UCSD-AML1 (cell line): ENCODE data around the gene NREP.

Source experiments
- DNase-seq: peaks from one replicate; lab custom pipeline; 2025; ENCODE audit not compliant: unreplicated experiment; lab: John Stamatoyannopoulos, UW

NREP gene

GRCh38 chr5:111765613-111766571 is 8.9 kb upstream of the NREP start:
- no peak for DNase-seq

- no peak for DNase-seq
Measured at GRCh38 chr5:111764019-111764418, 7.0 kb upstream of the NREP start.

GRCh38 chr5:111762895-111763294 is 5.9 kb upstream of the NREP start:
- DNase-seq = no peak

GRCh38 chr5:111758284-111758628 is 1.3 kb upstream of the NREP start:
- DNase-seq = no peak

GRCh38 chr5:111757355-111758283 is 625 bp upstream of the NREP start:
- DNase-seq = peak; percentile 91

GRCh38 chr5:111755942-111756381 is 1.0 kb downstream of the NREP start:
- no peak for DNase-seq

GRCh38 chr5:111755345-111755941 is 1.6 kb downstream of the NREP start:
- DNase-seq = no peak

- no peak for DNase-seq
Measured at GRCh38 chr5:111753884-111754589, 3.0 kb downstream of the NREP start.

- DNase-seq = no peak
Measured at GRCh38 chr5:111752426-111752965, 4.5 kb downstream of the NREP start.

- no peak for DNase-seq
Measured at GRCh38 chr5:111749303-111750026, 7.5 kb downstream of the NREP start.

- DNase-seq = no peak
Measured at GRCh38 chr5:111748304-111748763, 8.7 kb downstream of the NREP start.

GRCh38 chr5:111747337-111747736 is 9.7 kb downstream of the NREP start:
- no peak for DNase-seq

- no peak for DNase-seq
Measured at GRCh38 chr5:111746791-111747190, 10.2 kb downstream of the NREP start.

GRCh38 chr5:111745075-111745739 is 11.8 kb downstream of the NREP start:
- no peak for DNase-seq

GRCh38 chr5:111744455-111744854 is 12.5 kb downstream of the NREP start:
- DNase-seq = no peak

GRCh38 chr5:111743988-111744387 is 13.0 kb downstream of the NREP start:
- DNase-seq = no peak

- DNase-seq = no peak
Measured at GRCh38 chr5:111743512-111743911, 13.5 kb downstream of the NREP start.

GRCh38 chr5:111742177-111742994 is 14.6 kb downstream of the NREP start:
- no peak for DNase-seq
